SU-DHL-6 (cell line): ENCODE measurements around the gene CMTM7.

Source experiments
- H2AFZ ChIP-seq: fragments of 200-600 bp; sonication (generic); 2 replicates; pipeline ENCODE4 v1.6.1; 2014; ENCODE audit warnings: low read depth, mild to moderate bottlenecking, moderate library complexity, mixed read lengths, antibody characterized with exemption, low read length; ENCODE audit not compliant: severe bottlenecking
- H3F3A ChIP-seq: fragments of 200-600 bp; shearing (Covaris generic); 2 replicates; pipeline ENCODE4 v1.6.0; 2016; ENCODE audit warnings: antibody characterized with exemption, mild to moderate bottlenecking; ENCODE audit not compliant: insufficient read depth
- H3K27ac ChIP-seq: fragments of 200-600 bp; sonication (generic); 2 replicates; pipeline ENCODE4 v1.5.1; 2016; ENCODE audit warnings: low read depth, mild to moderate bottlenecking, low read length, moderate library complexity, mixed read lengths
- H3K27me3 ChIP-seq: fragments of 200-600 bp; sonication (generic), shearing (Covaris generic); 2 replicates; pipeline ENCODE4 v1.6.0; 2014; ENCODE audit warnings: mild to moderate bottlenecking, low read length
- H3K36me3 ChIP-seq: fragments of 200-600 bp; sonication (generic); 2 replicates; pipeline ENCODE4 v1.6.1; 2014; ENCODE audit warnings: mild to moderate bottlenecking, low read length, mixed read lengths
- H3K4me2 ChIP-seq: fragments of 300-600, 200-600 bp; shearing (Covaris generic), sonication (generic); 2 replicates; pipeline ENCODE4 v1.6.0; 2014; ENCODE audit warnings: low read length, low read depth, mild to moderate bottlenecking; ENCODE audit not compliant: poor library complexity, severe bottlenecking
- H3K4me3 ChIP-seq: fragments of 200-600 bp; sonication (generic); 2 replicates; pipeline ENCODE4 v1.5.1; 2014; ENCODE audit warnings: antibody characterized with exemption, low read length, mild to moderate bottlenecking, mixed read lengths; ENCODE audit not compliant: insufficient read depth, poor library complexity, severe bottlenecking
- H3K79me2 ChIP-seq: fragments of 200-600 bp; sonication (generic); 2 replicates; pipeline ENCODE4 v1.6.1; 2014; ENCODE audit warnings: mild to moderate bottlenecking, low read length, moderate library complexity; ENCODE audit not compliant: insufficient read depth
- H3K9ac ChIP-seq: fragments of 200-600 bp; sonication (generic); 2 replicates; pipeline ENCODE4 v1.7.0; 2014; ENCODE audit warnings: mild to moderate bottlenecking, low read length
- H3K9me2 ChIP-seq: fragments of 200-600 bp; sonication (generic); replicated peaks from 2 replicates; pipeline ENCODE4 v1.6.1; 2014; ENCODE audit warnings: low read length; ENCODE audit not compliant: insufficient read depth
- H3K9me3 ChIP-seq: fragments of 200-600 bp; sonication (generic); 2 replicates; pipeline ENCODE4 v1.6.1; 2014; ENCODE audit warnings: low read length, mixed read lengths; ENCODE audit not compliant: insufficient read depth
- H4K20me1 ChIP-seq: fragments of 200-600 bp; sonication (generic); 2 replicates; pipeline ENCODE4 v1.6.1; 2014; ENCODE audit warnings: low read depth, mild to moderate bottlenecking, antibody characterized with exemption, low read length, moderate library complexity, mixed read lengths
- CTCF ChIP-seq: fragments of 200-600 bp; sonication (generic); IDR thresholded peaks from one replicate; pipeline ENCODE4 v1.5.1; 2017; ENCODE audit warnings: antibody characterized with exemption, mild to moderate bottlenecking, low read length, moderate library complexity; ENCODE audit not compliant: insufficient read depth, poor library complexity, severe bottlenecking
- EZH2phosphoT487 ChIP-seq: fragments of 200-600 bp; sonication (generic), shearing (Covaris generic); conservative IDR thresholded peaks from 2 replicates; pipeline ENCODE4 v1.6.1; 2018; ENCODE audit warnings: mild to moderate bottlenecking, antibody characterized with exemption, low read length, moderate library complexity, mixed read lengths

CMTM7 gene

GRCh38 chr3:32381922-32382321 is 9.7 kb upstream of the CMTM7 start:
- no peaks in the 10 kb centered on the region for H4K20me1 ChIP-seq
- H3K9ac ChIP-seq, result no peak overlapping the region
- H3K4me2 ChIP-seq, result no peak overlapping the region
- no peaks in the 10 kb centered on the region for H3K9me3 ChIP-seq
- H3K27me3 ChIP-seq, result no peaks in the 10 kb centered on the region
- H3K36me3 ChIP-seq, result no peaks in the 10 kb centered on the region
- H3F3A ChIP-seq, result no peaks in the 10 kb centered on the region
- no peak overlapping the region for H3K27ac ChIP-seq
- no peak overlapping the region for H3K4me3 ChIP-seq
- no peaks in the 10 kb centered on the region for H3K9me2 ChIP-seq
- no peak for TF ChIP-seq EZH2phosphoT487
- TF ChIP-seq CTCF, result no peak
- H3K79me2 ChIP-seq, result no peaks in the 10 kb centered on the region
- no peak overlapping the region for H2AFZ ChIP-seq

GRCh38 chr3:32383136-32383711 is 8.4 kb upstream of the CMTM7 start:
- no peaks in the 10 kb centered on the region for H3K36me3 ChIP-seq
- H2AFZ ChIP-seq, result no peak overlapping the region
- no peaks in the 10 kb centered on the region for H3K9me2 ChIP-seq
- TF ChIP-seq EZH2phosphoT487 (no peak), CTCF (no peak)
- no peaks in the 10 kb centered on the region for H3F3A ChIP-seq
- no peaks in the 10 kb centered on the region for H4K20me1 ChIP-seq
- no peak overlapping the region for H3K27ac ChIP-seq
- no peaks in the 10 kb centered on the region for H3K79me2 ChIP-seq
- no peak overlapping the region for H3K9ac ChIP-seq
- H3K4me2 ChIP-seq, result no peak overlapping the region
- no peaks in the 10 kb centered on the region for H3K9me3 ChIP-seq
- H3K27me3 ChIP-seq, result no peaks in the 10 kb centered on the region
- no peak overlapping the region for H3K4me3 ChIP-seq

- no peak overlapping the region for H3K4me2 ChIP-seq
- H3K9me2 ChIP-seq, result no peaks in the 10 kb centered on the region
- no peak overlapping the region for H2AFZ ChIP-seq
- no peaks in the 10 kb centered on the region for H3K27me3 ChIP-seq
- H3K36me3 ChIP-seq, result no peaks in the 10 kb centered on the region
- H4K20me1 ChIP-seq, result no peaks in the 10 kb centered on the region
- no peaks in the 10 kb centered on the region for H3F3A ChIP-seq
- TF ChIP-seq CTCF (no peak), EZH2phosphoT487 (no peak)
- no peak overlapping the region for H3K4me3 ChIP-seq
- no peak overlapping the region for H3K9ac ChIP-seq
- no peaks in the 10 kb centered on the region for H3K79me2 ChIP-seq
- H3K9me3 ChIP-seq, result no peaks in the 10 kb centered on the region
- H3K27ac ChIP-seq, result no peak overlapping the region
These were observed 6.7 kb upstream of the CMTM7 start for GRCh38 chr3:32384938-32385337.
